IPS-20b (cell line): Measurements from ENCODE around the gene BAMBI.

ENCODE experiments used
- H3K27ac ChIP-seq: one replicate; pipeline ENCODE4 v1.5.1; 2013; ENCODE audit warnings: low read length
- H3K27me3 ChIP-seq: 2 replicates; pipeline ENCODE4 v1.6.1; 2013; ENCODE audit warnings: mild to moderate bottlenecking, low read length, inconsistent platforms; ENCODE audit not compliant: insufficient read depth
- H3K36me3 ChIP-seq: 2 replicates; pipeline ENCODE4 v1.6.1; 2013; ENCODE audit warnings: low read depth, mild to moderate bottlenecking, inconsistent platforms, low read length, moderate library complexity; ENCODE audit not compliant: insufficient read depth
- H3K4me1 ChIP-seq: 2 replicates; pipeline ENCODE4 v1.6.1; 2013; ENCODE audit warnings: mild to moderate bottlenecking, control low read depth, inconsistent platforms, low read length, moderate library complexity; ENCODE audit not compliant: insufficient read depth
- H3K4me3 ChIP-seq: 2 replicates; pipeline ENCODE4 v1.5.1; 2013; ENCODE audit warnings: mild to moderate bottlenecking, low read length, inconsistent platforms
- H3K9ac ChIP-seq: 2 replicates; pipeline ENCODE4 v1.6.1; 2013; ENCODE audit warnings: low read depth, mild to moderate bottlenecking, inconsistent platforms, low read length, moderate library complexity
- H3K9me3 ChIP-seq: 2 replicates; pipeline ENCODE4 v1.6.1; 2013; ENCODE audit warnings: mild to moderate bottlenecking, low read depth, low read length, inconsistent platforms; ENCODE audit not compliant: insufficient read depth

BAMBI gene

DNA sequence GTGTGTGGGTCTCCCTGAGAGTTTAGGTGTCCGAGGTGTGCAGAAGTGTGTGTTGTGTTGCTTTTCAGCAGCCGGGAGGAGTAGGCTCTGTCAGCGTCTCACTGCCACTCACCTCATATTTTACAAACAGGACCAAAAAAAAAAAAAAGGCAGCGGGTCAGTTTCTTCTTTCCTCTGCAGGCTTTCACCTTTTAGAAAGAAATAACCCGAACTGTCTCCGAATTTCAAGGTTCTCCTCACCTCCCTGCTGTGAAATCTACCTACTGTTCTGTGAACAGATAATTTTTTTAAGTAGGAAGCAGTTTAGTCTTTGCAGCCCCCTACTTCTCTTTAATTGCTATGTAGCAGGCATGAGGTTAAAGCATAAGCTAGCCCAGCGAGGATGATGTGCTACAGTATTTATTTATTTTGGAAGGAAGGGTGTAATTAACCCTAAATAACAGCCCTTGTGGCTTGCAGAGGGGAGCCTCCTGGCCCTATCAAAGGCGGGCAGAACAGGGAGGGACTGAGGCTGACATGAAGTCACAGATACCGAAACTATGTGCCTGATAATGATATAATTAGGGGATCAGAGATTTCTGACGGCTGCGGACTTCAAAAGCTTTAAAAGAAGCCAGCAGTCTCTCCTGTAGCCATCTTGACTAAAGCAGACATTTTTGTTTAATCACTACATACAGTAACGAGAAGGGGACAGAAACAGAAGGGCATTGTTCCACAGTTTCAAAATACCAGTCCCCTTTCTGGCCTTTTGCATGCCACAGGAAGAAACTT lies 1.6 kb downstream of the BAMBI start:
- Histone ChIP-seq H3K27me3 (peaks cover 43% of the 10 kb centered on the region; the same call in 1 of the 2 replicates), H3K9ac (peak overlapping the region; percentile 66), H3K4me1 (peaks cover 30% of the 10 kb centered on the region; the same call in 1 of the 2 replicates), H3K9me3 (no peaks in the 10 kb centered on the region), H3K27ac (no peak overlapping the region), H3K36me3 (peaks cover 27% of the 10 kb centered on the region), H3K4me3 (peak overlapping the region; percentile 79)

DNA sequence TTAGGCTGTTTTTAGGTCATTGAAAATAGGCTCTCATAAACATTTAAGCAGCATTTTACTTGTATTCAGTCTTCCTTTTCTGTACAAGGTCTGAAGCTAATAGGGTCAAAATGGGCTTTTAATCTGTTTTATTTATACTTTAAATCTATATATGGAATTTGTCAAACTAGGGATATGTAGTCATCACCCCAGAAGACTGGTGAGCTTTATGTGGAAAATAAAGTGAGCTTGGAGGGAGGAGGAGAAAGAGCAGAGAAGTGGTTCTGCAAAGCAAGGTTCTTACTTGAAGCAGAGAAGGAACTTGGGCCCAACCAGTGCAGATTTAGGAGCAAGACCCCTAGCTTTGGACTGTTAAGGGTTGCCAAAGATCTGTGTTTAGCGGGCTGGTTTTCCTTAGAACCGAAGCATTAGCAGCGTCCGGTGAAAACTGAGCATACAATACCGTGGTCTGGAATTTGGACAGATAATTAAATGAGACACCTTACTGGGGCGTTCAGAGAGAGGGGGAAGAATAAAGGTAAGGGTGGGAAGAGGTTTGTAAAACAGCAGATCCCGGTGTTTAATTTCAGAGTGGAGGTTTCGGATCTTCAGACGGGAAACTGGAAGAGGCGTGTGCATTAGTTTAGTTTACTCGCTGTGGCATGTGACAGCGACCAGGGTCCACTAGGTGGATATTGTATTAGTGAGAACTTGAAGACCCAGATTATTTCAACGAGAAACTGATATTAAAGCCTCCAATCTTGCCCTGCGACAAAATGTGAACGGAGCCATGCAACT lies 2.4 kb downstream of the BAMBI start:
- Histone ChIP-seq H3K9me3 (no peaks in the 10 kb centered on the region), H3K27ac (no peak overlapping the region), H3K4me3 (peak overlapping the region; percentile 79), H3K27me3 (peaks cover 42% of the 10 kb centered on the region; the same call in 1 of the 2 replicates), H3K9ac (peak overlapping the region; percentile 66), H3K36me3 (peaks cover 32% of the 10 kb centered on the region), H3K4me1 (peaks cover 34% of the 10 kb centered on the region)

DNA sequence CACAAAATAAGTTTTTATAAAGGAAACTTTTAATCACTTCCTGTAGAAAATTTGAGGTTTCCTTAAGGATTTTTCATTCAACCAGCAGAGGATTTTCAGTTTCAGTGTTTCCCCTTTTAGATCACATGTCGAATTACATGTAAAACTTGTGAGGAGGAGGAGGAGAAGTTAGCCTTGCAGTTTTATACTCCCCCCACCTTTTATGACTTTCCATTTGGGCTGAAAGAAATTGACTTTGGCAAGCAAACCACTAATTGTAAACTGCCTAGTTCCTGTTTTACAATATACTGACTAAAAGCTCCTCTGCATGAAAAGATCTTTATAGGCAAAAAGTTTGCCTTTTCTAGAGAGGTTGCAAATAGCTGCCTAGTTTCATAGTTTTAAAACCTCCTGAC lies 3.0 kb downstream of the BAMBI start:
- H3K4me1 ChIP-seq = peaks cover 40% of the 10 kb centered on the region
- H3K36me3 ChIP-seq = peaks cover 32% of the 10 kb centered on the region
- peaks cover 36% of the 10 kb centered on the region; the same call in 1 of the 2 replicates for H3K27me3 ChIP-seq
- H3K27ac ChIP-seq = no peak overlapping the region
- peak overlapping the region; percentile 79 for H3K4me3 ChIP-seq
- H3K9ac ChIP-seq = peak overlapping the region; percentile 65
- no peaks in the 10 kb centered on the region for H3K9me3 ChIP-seq

DNA sequence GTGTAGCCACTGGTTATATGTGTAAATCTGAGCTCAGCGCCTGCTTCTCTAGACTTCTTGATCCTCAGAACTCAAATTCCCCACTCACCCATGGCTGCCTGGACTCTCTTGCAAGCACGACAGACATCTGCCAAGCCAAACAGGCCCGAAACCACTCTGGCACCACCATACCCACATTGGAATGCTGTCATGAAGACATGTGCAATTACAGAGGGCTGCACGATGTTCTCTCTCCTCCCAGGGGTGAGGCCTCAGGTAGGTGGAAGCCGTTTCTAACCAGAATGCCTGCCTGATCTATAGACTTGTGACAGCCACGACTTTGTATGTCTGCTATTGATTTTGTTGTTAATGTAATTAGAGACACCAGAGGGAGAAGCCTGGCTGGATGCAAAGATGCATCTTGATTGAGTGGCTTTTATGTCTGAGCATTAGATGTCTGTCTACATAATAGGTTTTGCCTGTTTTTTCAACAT lies 4.0 kb downstream of the BAMBI start:
- H3K4me3 ChIP-seq = peak overlapping the region; percentile 79
- H3K4me1 ChIP-seq = peaks cover 45% of the 10 kb centered on the region
- H3K9me3 ChIP-seq = no peaks in the 10 kb centered on the region
- peaks cover 29% of the 10 kb centered on the region; the same call in 1 of the 2 replicates for H3K27me3 ChIP-seq
- no peak overlapping the region for H3K27ac ChIP-seq
- no peak overlapping the region; the same call in 1 of the 2 replicates for H3K9ac ChIP-seq
- peaks cover 32% of the 10 kb centered on the region for H3K36me3 ChIP-seq

DNA sequence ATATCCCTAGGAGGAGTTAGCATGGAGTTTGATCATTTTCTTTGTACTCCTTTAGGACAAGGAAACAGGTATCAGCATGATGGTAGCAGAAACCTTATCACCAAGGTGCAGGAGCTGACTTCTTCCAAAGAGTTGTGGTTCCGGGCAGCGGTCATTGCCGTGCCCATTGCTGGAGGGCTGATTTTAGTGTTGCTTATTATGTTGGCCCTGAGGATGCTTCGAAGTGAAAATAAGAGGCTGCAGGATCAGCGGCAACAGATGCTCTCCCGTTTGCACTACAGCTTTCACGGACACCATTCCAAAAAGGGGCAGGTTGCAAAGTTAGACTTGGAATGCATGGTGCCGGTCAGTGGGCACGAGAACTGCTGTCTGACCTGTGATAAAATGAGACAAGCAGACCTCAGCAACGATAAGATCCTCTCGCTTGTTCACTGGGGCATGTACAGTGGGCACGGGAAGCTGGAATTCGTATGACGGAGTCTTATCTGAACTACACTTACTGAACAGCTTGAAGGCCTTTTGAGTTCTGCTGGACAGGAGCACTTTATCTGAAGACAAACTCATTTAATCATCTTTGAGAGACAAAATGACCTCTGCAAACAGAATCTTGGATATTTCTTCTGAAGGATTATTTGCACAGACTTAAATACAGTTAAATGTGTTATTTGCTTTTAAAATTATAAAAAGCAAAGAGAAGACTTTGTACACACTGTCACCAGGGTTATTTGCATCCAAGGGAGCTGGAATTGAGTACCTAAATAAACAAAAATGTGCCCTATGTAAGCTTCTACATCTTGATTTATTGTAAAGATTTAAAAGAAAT lies 4.8 kb downstream of the BAMBI start:
- Histone ChIP-seq H3K4me3 (no peak overlapping the region; the same call in 1 of the 2 replicates), H3K27ac (no peak overlapping the region), H3K9me3 (no peaks in the 10 kb centered on the region), H3K9ac (no peak overlapping the region), H3K36me3 (peaks cover 32% of the 10 kb centered on the region), H3K27me3 (peaks cover 26% of the 10 kb centered on the region; the same call in 1 of the 2 replicates), H3K4me1 (peaks cover 53% of the 10 kb centered on the region)

DNA sequence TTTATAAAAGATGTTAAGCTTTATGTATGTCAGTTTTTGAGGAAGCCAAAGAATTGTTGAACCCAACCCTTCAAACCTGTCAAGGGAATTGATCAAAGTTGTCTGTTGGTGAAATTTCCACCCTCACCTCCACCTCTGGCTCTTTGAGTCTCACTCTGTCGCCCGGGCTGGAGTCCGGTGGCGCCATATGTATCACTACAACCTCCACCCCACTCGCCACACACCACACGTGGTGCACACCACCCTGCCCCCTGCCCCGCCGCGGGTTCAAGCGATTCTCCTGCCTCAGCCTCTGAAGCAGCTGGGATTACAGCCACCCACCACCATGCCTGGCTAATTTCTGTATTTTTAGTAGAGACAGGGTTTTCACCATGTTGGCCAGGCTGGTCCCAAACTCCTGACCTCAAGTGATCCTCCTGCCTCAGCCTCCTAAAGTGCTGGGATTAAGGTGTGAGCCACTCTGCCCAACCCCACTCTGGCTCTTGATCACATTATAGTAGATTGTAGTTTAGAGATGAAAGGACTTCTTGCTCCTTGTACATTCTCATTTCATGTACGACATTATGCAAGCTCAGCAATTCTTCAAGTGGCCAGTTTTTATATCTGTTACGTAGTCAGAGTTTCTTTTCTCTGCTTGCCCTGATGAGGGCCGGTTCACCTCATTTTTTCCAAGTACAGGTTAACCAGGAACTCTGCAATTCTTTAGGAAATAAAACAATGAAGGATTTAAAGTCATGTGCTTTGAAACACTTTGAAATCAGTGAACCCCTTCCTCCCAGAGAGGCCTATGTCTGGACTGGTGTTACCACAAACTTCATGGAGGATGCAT lies 7.0 kb downstream of the BAMBI start:
- no peak overlapping the region for H3K4me3 ChIP-seq
- H3K27ac ChIP-seq = no peak overlapping the region
- H3K36me3 ChIP-seq = peaks cover 32% of the 10 kb centered on the region
- no peak overlapping the region for H3K9ac ChIP-seq
- H3K4me1 ChIP-seq = peaks cover 66% of the 10 kb centered on the region
- peaks cover 13% of the 10 kb centered on the region; the same call in 1 of the 2 replicates for H3K27me3 ChIP-seq
- no peaks in the 10 kb centered on the region for H3K9me3 ChIP-seq

DNA sequence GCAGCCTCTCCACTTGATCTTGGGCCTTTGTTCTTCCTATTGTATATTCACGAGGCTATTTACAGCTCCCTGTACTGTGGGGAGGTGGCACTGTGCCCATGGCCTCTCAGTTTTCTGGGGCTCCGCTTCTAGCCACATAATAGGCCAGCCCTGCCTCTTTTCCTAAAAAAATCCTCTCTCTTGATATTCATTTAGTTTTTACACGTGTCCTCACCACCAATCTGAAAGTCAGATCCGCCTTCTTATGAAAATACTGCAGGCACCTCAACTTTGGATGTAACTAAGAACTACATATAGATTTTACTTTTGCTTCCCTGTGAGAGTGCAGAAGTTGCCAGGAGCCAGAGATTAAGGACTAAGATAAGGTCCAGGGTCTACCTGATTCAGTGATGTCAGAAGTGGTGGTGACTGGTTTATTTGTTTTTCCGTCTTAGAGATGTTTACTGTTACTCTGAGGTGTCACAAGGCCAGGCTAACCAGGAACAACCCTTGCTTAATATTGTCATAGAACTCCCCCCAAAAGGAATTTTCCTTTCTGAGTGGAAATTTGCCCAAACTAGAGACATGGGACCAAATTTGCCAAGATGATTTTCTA lies 7.8 kb downstream of the BAMBI start:
- Histone ChIP-seq H3K4me3 (no peak overlapping the region), H3K4me1 (peaks cover 62% of the 10 kb centered on the region), H3K27me3 (peaks cover 6% of the 10 kb centered on the region; the same call in 1 of the 2 replicates), H3K27ac (no peak overlapping the region), H3K36me3 (peaks cover 32% of the 10 kb centered on the region), H3K9ac (no peak overlapping the region; the same call in 1 of the 2 replicates), H3K9me3 (no peaks in the 10 kb centered on the region)

DNA sequence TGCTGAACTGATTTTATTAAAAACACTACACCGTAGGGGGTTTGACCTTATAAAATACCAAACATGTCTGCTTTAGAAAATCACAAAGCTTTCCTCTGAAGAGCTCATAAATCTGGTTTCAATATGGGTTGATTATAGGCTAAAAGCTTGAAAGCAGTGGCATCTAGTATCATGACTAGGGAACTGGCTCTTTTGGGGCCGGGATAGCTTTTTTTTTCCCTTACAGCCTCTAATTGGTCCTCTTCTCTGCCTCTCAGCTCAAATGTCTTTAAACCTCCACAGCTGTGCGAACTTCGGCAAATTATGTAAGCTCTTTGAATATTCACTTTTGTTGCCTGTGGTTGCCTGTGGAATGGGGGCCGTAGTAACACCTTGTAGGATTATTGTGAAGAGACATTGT lies 8.4 kb downstream of the BAMBI start:
- Histone ChIP-seq H3K4me1 (peaks cover 62% of the 10 kb centered on the region), H3K9me3 (no peaks in the 10 kb centered on the region), H3K4me3 (no peak overlapping the region), H3K36me3 (peaks cover 32% of the 10 kb centered on the region), H3K9ac (peak overlapping the region; percentile 25; the same call in 1 of the 2 replicates), H3K27ac (no peak overlapping the region), H3K27me3 (no peaks in the 10 kb centered on the region; the same call in 1 of the 2 replicates)

DNA sequence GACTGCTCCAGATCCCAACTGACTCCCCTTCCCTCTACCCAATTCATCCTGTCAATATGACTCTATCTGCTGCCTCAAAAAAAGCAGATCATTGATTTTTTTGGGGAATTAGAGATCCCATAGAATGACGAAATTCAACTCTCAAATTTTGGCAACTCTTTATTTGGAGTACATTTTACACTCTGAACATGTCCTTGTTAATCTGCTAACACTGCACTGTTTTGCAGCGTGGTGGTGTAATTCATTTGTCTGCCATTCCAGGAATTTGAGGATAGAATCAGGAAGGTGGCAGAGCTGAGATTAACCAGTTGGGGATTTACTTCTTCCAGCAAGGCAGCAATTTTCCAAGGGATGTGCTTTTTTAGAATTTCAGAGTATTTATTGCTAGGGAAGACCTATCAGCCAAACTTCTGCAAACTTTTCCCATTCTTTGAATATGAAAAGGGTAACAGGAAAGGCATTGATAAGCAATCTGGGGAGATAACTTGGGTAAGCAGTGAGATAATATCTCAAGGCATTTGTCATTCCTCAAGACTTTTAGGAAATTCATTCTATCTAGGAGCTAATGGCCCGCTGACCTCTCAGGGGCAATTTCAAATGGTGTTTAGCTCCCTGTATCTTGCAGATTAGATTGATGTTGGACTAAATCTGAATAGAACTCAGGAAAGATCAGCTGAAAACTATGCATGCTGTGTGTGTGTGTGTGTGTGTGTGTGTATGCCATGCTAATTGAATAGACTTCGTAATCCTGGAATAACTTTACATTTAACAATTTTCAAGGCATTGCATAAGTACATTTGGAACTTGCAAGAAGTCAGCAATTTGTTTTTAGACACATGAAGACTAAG lies 9.7 kb downstream of the BAMBI start:
- H3K9ac ChIP-seq = no peak overlapping the region; the same call in 1 of the 2 replicates
- peaks cover 50% of the 10 kb centered on the region for H3K4me1 ChIP-seq
- no peaks in the 10 kb centered on the region for H3K27me3 ChIP-seq
- H3K27ac ChIP-seq = peak overlapping the region; percentile 0
- no peak overlapping the region for H3K4me3 ChIP-seq
- peaks cover 20% of the 10 kb centered on the region for H3K36me3 ChIP-seq
- H3K9me3 ChIP-seq = no peaks in the 10 kb centered on the region

DNA sequence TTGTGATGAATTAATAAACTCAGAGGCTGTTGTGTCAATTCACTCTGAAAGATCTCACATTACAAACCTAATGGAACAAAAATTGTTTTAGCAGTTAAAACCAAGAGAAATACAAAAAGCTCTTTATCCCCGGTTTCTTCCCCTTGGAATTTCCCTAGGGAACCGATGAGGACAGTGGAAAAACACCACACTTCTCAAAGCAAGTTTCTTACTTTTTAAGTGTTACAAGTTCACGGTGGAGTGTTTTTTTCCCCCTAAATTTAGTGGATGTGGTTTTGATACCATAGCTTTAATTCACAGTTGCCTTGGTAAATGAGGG lies 10.3 kb downstream of the BAMBI start:
- Histone ChIP-seq H3K27ac (peak overlapping the region; percentile 28), H3K4me1 (peaks cover 50% of the 10 kb centered on the region), H3K9me3 (no peaks in the 10 kb centered on the region), H3K9ac (no peak overlapping the region; the same call in 1 of the 2 replicates), H3K36me3 (peaks cover 14% of the 10 kb centered on the region), H3K27me3 (no peaks in the 10 kb centered on the region), H3K4me3 (no peak overlapping the region)
